ENCODE data around the gene CDC5L. TPM values are rescaled to one million over a fixed set of nuclear protein-coding genes. Genes with fewer than 3 reads are reported as not detected.
A peak's percentile ranks its signal among the peaks of the same experiment; 100 is the strongest.

CDC5L gene
- total and polyA plus RNA-seq, 2 experiments from 2014 or later: 27.0 to 32.5 TPM

GRCh38 chr6:44353336-44353735 lies 34.2 kb upstream of the CDC5L start:
- no peak for DNase-seq (ENCODE audit: low spot score)
- 0 out of 2 replicates have a peak overlapping the region, but pooled peaks have one; percentile 43 for H2AFZ ChIP-seq
- no peak for TF ChIP-seq POLR2AphosphoS5 (IDR thresholded peaks at IDR 0.05; ENCODE audit: low read depth)
- no peak for TF ChIP-seq ZNF114 (CRISPR knock-in tag; IDR thresholded peaks at IDR 0.05)
- no peak for TF ChIP-seq NANOG (IDR thresholded peaks at IDR 0.05; ENCODE audit: borderline replicate concordance)
- TF ChIP-seq JUNB (IDR thresholded peaks at IDR 0.05; ENCODE audit: unreplicated experiment): no peak
- TF ChIP-seq STAT1 (IDR thresholded peaks at IDR 0.05; ENCODE audit: unreplicated experiment): no peak
- TF ChIP-seq ZNF462 (CRISPR knock-in tag; IDR thresholded peaks at IDR 0.05): no peak
- TF ChIP-seq EZH2phosphoT487 (IDR thresholded peaks at IDR 0.05; ENCODE audit: unreplicated experiment): no peak
- no peak for TF ChIP-seq CTCF (conservative IDR thresholded peaks at IDR 0.05; ENCODE audit: low read depth in 2 of 2)
- no peak for TF ChIP-seq REST (IDR thresholded peaks at IDR 0.05; ENCODE audit: unreplicated experiment)
- TF ChIP-seq CREB1 (CRISPR knock-in tag; IDR thresholded peaks at IDR 0.05; ENCODE audit: low read depth): no peak
- no peak for TF ChIP-seq ZNF331 (CRISPR knock-in tag; IDR thresholded peaks at IDR 0.05; ENCODE audit: low read depth)
- no peak for TF ChIP-seq ETS1 (IDR thresholded peaks at IDR 0.05)
- TF ChIP-seq EZH2 (IDR thresholded peaks at IDR 0.05; ENCODE audit: low read depth, unreplicated experiment): no peak
- no peak overlapping the region for H3K27ac ChIP-seq (ENCODE audit: low read depth)
- no peaks in the 10 kb centered on the region for H3K9me2 ChIP-seq (ENCODE audit: insufficient read depth)
- Mint-ChIP-seq H3K4me1 (peaks cover 13% of the 10 kb centered on the region), H3K36me3 (ENCODE audit: low read depth) (no peaks in the 10 kb centered on the region), H3K27me3 (ENCODE audit: insufficient read depth, low read depth, poor library complexity) (peaks cover 4% of the 10 kb centered on the region), H3K4me3 (no peak overlapping the region), H3K27ac (no peak overlapping the region; the same call in 1 of the 2 replicates), H3K9me3 (no peaks in the 10 kb centered on the region; the same call in 2 of the 3 replicates)
- no peak for ATAC-seq
- H3K36me3 ChIP-seq (ENCODE audit: insufficient read depth): no peaks in the 10 kb centered on the region
- no peaks in the 10 kb centered on the region for H3K27me3 ChIP-seq (ENCODE audit: insufficient read depth)
- no peaks in the 10 kb centered on the region for H3K79me2 ChIP-seq (replicated peaks; ENCODE audit: insufficient read depth)
- H3K4me3 ChIP-seq: no peak overlapping the region
- no peak overlapping the region for H3K4me2 ChIP-seq
- H4K20me1 ChIP-seq (replicated peaks; ENCODE audit: insufficient read depth): no peaks in the 10 kb centered on the region
- H3K4me1 ChIP-seq (ENCODE audit: insufficient read depth): peaks cover 13% of the 10 kb centered on the region
- no peaks in the 10 kb centered on the region for H3F3A ChIP-seq (replicated peaks; ENCODE audit: low read depth)

Measured in GM23338 (cell line).